ENCODE measurements around the gene OMP.

DNA sequence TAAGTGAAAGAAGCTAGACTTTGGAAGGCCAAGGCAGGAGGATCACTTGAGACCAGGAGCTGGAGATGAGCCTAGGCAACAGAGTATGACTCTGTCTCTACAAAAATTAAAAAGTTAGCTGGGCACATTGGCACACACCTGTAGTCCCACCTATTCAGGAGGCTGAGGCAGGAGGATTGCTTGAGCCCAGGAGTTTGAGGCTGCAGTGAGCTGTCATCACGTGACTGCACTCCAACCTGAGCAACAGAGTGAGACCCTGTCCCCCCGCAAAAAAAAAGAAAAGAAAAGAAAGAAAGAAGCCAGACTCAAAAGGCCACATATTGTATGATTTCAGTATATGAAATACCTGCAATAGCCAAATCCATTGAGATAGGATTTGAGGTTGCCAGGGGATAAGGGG, 43.7 kb upstream of the OMP start:
- TF ChIP-seq, protein P1, sequence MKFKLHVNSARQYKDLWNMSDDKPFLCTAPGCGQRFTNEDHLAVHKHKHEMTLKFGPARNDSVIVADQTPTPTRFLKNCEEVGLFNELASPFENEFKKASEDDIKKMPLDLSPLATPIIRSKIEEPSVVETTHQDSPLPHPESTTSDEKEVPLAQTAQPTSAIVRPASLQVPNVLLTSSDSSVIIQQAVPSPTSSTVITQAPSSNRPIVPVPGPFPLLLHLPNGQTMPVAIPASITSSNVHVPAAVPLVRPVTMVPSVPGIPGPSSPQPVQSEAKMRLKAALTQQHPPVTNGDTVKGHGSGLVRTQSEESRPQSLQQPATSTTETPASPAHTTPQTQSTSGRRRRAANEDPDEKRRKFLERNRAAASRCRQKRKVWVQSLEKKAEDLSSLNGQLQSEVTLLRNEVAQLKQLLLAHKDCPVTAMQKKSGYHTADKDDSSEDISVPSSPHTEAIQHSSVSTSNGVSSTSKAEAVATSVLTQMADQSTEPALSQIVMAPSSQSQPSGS (tag by site-specific recombination; IDR thresholded peaks at IDR 0.05; ENCODE audit: low read depth) = no peak
- TF ChIP-seq, protein P2, sequence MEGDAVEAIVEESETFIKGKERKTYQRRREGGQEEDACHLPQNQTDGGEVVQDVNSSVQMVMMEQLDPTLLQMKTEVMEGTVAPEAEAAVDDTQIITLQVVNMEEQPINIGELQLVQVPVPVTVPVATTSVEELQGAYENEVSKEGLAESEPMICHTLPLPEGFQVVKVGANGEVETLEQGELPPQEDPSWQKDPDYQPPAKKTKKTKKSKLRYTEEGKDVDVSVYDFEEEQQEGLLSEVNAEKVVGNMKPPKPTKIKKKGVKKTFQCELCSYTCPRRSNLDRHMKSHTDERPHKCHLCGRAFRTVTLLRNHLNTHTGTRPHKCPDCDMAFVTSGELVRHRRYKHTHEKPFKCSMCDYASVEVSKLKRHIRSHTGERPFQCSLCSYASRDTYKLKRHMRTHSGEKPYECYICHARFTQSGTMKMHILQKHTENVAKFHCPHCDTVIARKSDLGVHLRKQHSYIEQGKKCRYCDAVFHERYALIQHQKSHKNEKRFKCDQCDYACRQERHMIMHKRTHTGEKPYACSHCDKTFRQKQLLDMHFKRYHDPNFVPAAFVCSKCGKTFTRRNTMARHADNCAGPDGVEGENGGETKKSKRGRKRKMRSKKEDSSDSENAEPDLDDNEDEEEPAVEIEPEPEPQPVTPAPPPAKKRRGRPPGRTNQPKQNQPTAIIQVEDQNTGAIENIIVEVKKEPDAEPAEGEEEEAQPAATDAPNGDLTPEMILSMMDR (tag by site-specific recombination; IDR thresholded peaks at IDR 0.05) = no peak
- TF ChIP-seq ZNF341 (tag by site-specific recombination; IDR thresholded peaks at IDR 0.05; ENCODE audit: low read depth) = no peak
